OCI-LY7 (cell line): ENCODE results near the gene NAA25.

Experiments
- CTCF ChIP-seq: fragments of 200-600 bp; sonication (generic); conservative IDR thresholded peaks from 2 replicates; pipeline ENCODE4 v1.5.1; 2014; ENCODE audit warnings: mild to moderate bottlenecking, antibody characterized with exemption, low read length, moderate library complexity, mixed read lengths
- EZH2phosphoT487 ChIP-seq: fragments of 200-600 bp; sonication (generic); IDR thresholded peaks from 2 replicates; pipeline ENCODE4 v1.6.1; 2018; ENCODE audit warnings: low read depth, borderline replicate concordance, mild to moderate bottlenecking, mixed run types, antibody characterized with exemption, low read length, moderate library complexity, mixed read lengths

- TF ChIP-seq CTCF (no peak), EZH2phosphoT487 (no peak)
These were observed 123.8 kb downstream of the NAA25 start for GRCh38 chr12:111984820-111985219.
